Coronary artery (tissue), 2 donors: ENCODE data around the gene ITGAE.
"Not testable (repeated sequence)": the region's sequence is repeated elsewhere in the genome, so short reads cannot be mapped to it uniquely, and the experiment has no call there.

ENCODE experiments used
- DNase-seq: peaks from one replicate; pipeline ENCODE4 v3.0.0-alpha.2; 2017; ENCODE audit warnings: low spot score
- H3K27ac ChIP-seq, 2 donors: fragments of 200-600 bp; sonication (generic); one replicate each; pipeline ENCODE4 v1.5.1; 2016 to 2019
- H3K4me3 ChIP-seq: fragments of 200-600 bp; sonication (generic); 2 replicates; pipeline ENCODE4 v1.5.1; 2016; ENCODE audit warnings: mild to moderate bottlenecking, moderate library complexity
- CTCF ChIP-seq: fragments of 200-600 bp; sonication (generic); IDR thresholded peaks from one replicate; pipeline ENCODE4 v1.5.1; 2019; ENCODE audit warnings: antibody characterized with exemption

Gene ITGAE

GRCh38 chr17:3722716-3723115, 78.3 kb downstream of the ITGAE start:
- Histone ChIP-seq H3K4me3 (peak overlapping the region; percentile 82), H3K27ac (peak overlapping the region in 1 of 2 donors; percentile 89)
- TF ChIP-seq CTCF, result no peak
- DNase-seq, result no peak

GRCh38 chr17:3719265-3719664, 81.7 kb downstream of the ITGAE start:
- no peak for TF ChIP-seq CTCF
- no peak overlapping the region for H3K27ac ChIP-seq
- DNase-seq, result no peak

GRCh38 chr17:3718201-3718600, 82.8 kb downstream of the ITGAE start:
- no peak for TF ChIP-seq CTCF
- Histone ChIP-seq H3K4me3 (no peak overlapping the region), H3K27ac (no peak overlapping the region)
- no peak for DNase-seq

More at GRCh38 chr17:3719265-3719664, 81.7 kb downstream of the ITGAE start:
- H3K4me3 ChIP-seq, result no peak overlapping the region

- Histone ChIP-seq H3K4me3 (no peak overlapping the region), H3K27ac (no peak overlapping the region)
- no peak for TF ChIP-seq CTCF
- no peak for DNase-seq
Observed at GRCh38 chr17:3715296-3715695, 85.7 kb downstream of the ITGAE start.

- no peak for TF ChIP-seq CTCF
- DNase-seq, result no peak
- Histone ChIP-seq H3K27ac (no peak overlapping the region), H3K4me3 (no peak overlapping the region)
Observed at GRCh38 chr17:3712811-3713463, 88.1 kb downstream of the ITGAE start.

- DNase-seq, result no peak
- Histone ChIP-seq H3K27ac (no peak overlapping the region), H3K4me3 (no peak overlapping the region)
- no peak for TF ChIP-seq CTCF
Observed at GRCh38 chr17:3710951-3711383, 90.0 kb downstream of the ITGAE start.

GRCh38 chr17:3708366-3708765, 92.6 kb downstream of the ITGAE start:
- DNase-seq, result no peak
- no peak overlapping the region for H3K4me3 ChIP-seq
- no peak overlapping the region for H3K27ac ChIP-seq
- TF ChIP-seq CTCF, result no peak

GRCh38 chr17:3705718-3705984, 95.3 kb downstream of the ITGAE start:
- not testable (repeated sequence) for DNase-seq, H3K27ac ChIP-seq, H3K4me3 ChIP-seq
